GM18868 (cell line): ENCODE results near the gene KIAA1614.

Source experiments
- ATAC-seq: cut with Tn5 transposase; IDR thresholded peaks from one replicate; pipeline ENCODE4 v1.9.1; 2021; ENCODE audit warnings: mild to moderate bottlenecking, moderate library complexity; ENCODE audit not compliant: unreplicated experiment

The KIAA1614 gene

GRCh38 chr1:180908074-180908765 lies 4.5 kb upstream of the KIAA1614 start:
- no peak for ATAC-seq

- ATAC-seq, result peak; percentile 33
Observed at GRCh38 chr1:180909005-180909414, 3.7 kb upstream of the KIAA1614 start.

GRCh38 chr1:180909462-180909976 lies 3.2 kb upstream of the KIAA1614 start:
- no peak for ATAC-seq

- ATAC-seq, result no peak
Observed at GRCh38 chr1:180911640-180912191, 981 bp upstream of the KIAA1614 start.

GRCh38 chr1:180912211-180912800 lies 391 bp upstream of the KIAA1614 start:
- no peak for ATAC-seq

GRCh38 chr1:180915426-180915965 lies 2.8 kb downstream of the KIAA1614 start:
- no peak for ATAC-seq

GRCh38 chr1:180916012-180916770 lies 3.5 kb downstream of the KIAA1614 start:
- no peak for ATAC-seq

GRCh38 chr1:180916771-180917170 lies 4.1 kb downstream of the KIAA1614 start:
- no peak for ATAC-seq

- no peak for ATAC-seq
Observed at GRCh38 chr1:180917306-180918065, 4.8 kb downstream of the KIAA1614 start.

GRCh38 chr1:180918519-180918918 lies 5.8 kb downstream of the KIAA1614 start:
- ATAC-seq, result no peak

GRCh38 chr1:180919183-180919700 lies 6.5 kb downstream of the KIAA1614 start:
- no peak for ATAC-seq

GRCh38 chr1:180920193-180920592 lies 7.5 kb downstream of the KIAA1614 start:
- no peak for ATAC-seq

- ATAC-seq, result no peak
Observed at GRCh38 chr1:180920702-180921101, 8.0 kb downstream of the KIAA1614 start.

- no peak for ATAC-seq
Observed at GRCh38 chr1:180921386-180921785, 8.7 kb downstream of the KIAA1614 start.

- no peak for ATAC-seq
Observed at GRCh38 chr1:180921891-180922630, 9.4 kb downstream of the KIAA1614 start.

- ATAC-seq, result no peak
Observed at GRCh38 chr1:180922631-180923015, 9.9 kb downstream of the KIAA1614 start.

- no peak for ATAC-seq
Observed at GRCh38 chr1:180923021-180923841, 10.5 kb downstream of the KIAA1614 start.

GRCh38 chr1:180923887-180924286 lies 11.2 kb downstream of the KIAA1614 start:
- ATAC-seq, result no peak

GRCh38 chr1:180924939-180925338 lies 12.2 kb downstream of the KIAA1614 start:
- no peak for ATAC-seq
